NT2/D1 (cell line): Measurements from ENCODE around the gene COL18A1.

ENCODE experiments used
- SUZ12 ChIP-seq: IDR thresholded peaks from 2 replicates; pipeline ENCODE4 v1.6.1; 2011; ENCODE audit not compliant: insufficient read length, insufficient read depth; ENCODE audit errors: extremely low read depth
- YY1 ChIP-seq: IDR thresholded peaks from 2 replicates; pipeline ENCODE4 v1.6.1; 2011; ENCODE audit not compliant: insufficient read length, insufficient read depth
- ZNF274 ChIP-seq: IDR thresholded peaks from 2 replicates; pipeline ENCODE4 v1.6.1; 2011; ENCODE audit warnings: mild to moderate bottlenecking, low read depth, low read length

DNA sequence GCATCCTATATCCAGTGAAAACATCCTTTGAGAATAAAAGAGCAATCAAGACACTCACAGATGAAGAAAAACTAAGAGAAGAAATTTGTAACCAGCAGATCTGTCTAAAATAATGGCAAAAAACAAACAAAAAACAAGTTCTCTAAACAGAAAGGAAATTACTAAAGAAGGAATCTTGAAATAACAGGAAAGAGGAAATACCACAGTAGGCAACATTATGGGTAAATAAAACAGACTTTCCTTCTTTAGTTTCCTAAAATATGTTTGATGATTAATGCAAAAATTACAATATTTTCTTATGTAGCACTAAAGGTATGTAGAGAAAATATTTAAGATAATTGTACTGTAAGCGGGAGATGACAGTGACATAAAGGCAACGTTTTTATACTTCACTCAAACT, 113.8 kb downstream of the COL18A1 start:
- TF ChIP-seq YY1: no peak
- TF ChIP-seq SUZ12: no peak
- TF ChIP-seq ZNF274: no peak
